Testis (tissue), 5 donors: Measurements from ENCODE around the gene LIMK2. TPM values are rescaled to one million over a fixed set of nuclear protein-coding genes. Genes with fewer than 3 reads are reported as not detected.
"Not testable (repeated sequence)": the region's sequence is repeated elsewhere in the genome, so short reads cannot be mapped to it uniquely, and the experiment has no call there.

Source experiments
- DNase-seq: peaks from one replicate; pipeline ENCODE4 v3.0.0-alpha.2; 2019
- H3K27ac ChIP-seq, 2 donors: fragments of 200-600 bp; sonication (generic); one replicate each; pipeline ENCODE4 v1.5.1; 2019
- H3K27me3 ChIP-seq: fragments of 200-600 bp; sonication (generic); one replicate; pipeline ENCODE4 v1.5.1; 2019
- H3K36me3 ChIP-seq: fragments of 200-600 bp; sonication (generic); one replicate; pipeline ENCODE4 v1.5.1; 2017; ENCODE audit warnings: low read depth; ENCODE audit errors: missing control alignments
- H3K4me1 ChIP-seq: fragments of 200-600 bp; sonication (generic); one replicate; pipeline ENCODE4 v1.5.1; 2019
- H3K4me3 ChIP-seq, 2 donors: fragments of 200-600 bp; sonication (generic); one replicate each; pipeline ENCODE4 v1.5.1; 2017 to 2019
- H3K9me3 ChIP-seq: fragments of 200-600 bp; sonication (generic); one replicate; pipeline ENCODE4 v1.5.1; 2017
- CTCF ChIP-seq, 3 experiments: fragments of 450-650 bp in 2 of 3; fragments of 200-600 bp in 1 of 3; sonication (generic) in 1 of 3; IDR thresholded peaks; one replicate each; pipeline ENCODE4 v1.5.1; 2016 to 2019; ENCODE audit warnings: antibody characterized with exemption in 3 of 3, mild to moderate bottlenecking in 2 of 3, moderate library complexity in 1 of 3
- POLR2A ChIP-seq: fragments of 450-650 bp; IDR thresholded peaks from one replicate; pipeline ENCODE4 v1.6.1; 2017; ENCODE audit warnings: antibody characterized with exemption, mild to moderate bottlenecking, moderate library complexity
- WGBS, 2 donors: methylation state at CpG; one replicate each; pipeline ENCODE4 v1.1.5; 2018; 5-methylcytosine and 5-hydroxymethylcytosine counted together
- intact Hi-C: fragments of 100-400 bp; cut with DNase I; formaldehyde crosslinking; loops from one replicate; pipeline ENCODE4 v1.15.1; 2023; ENCODE audit warnings: low total_unique reads
- long read RNA-seq, 2 donors: transcript quantifications; one replicate each; lab custom pipeline, GENCODE V29; 2026
- polyA plus RNA-seq: library from polyadenylated mRNA; stranded (reverse); fragments of 350-450 nt; fragmentation: Illumina TruSeq; extraction: RNeasy Lipid Tissue Mini Kit (QIAGEN cat#74804); gene quantifications from one replicate; pipeline ENCODE4 v1.2.3, GENCODE V29; 2014; ENCODE audit warnings: low read depth, low replicate concordance; ENCODE audit not compliant: insufficient read depth
- total RNA-seq, 2 donors: library from RNA; depleted of rRNA; stranded (reverse); fragments of >200 nt; gene quantifications; one replicate each; pipeline ENCODE4 v1.2.3, GENCODE V29; 2016

The LIMK2 gene
- total RNA-seq: 100 to 1,000 TPM in 1 of 2 donors, 10 to 100 TPM in 1; 94.0 to 101 TPM
- 51.7 TPM for polyA plus RNA-seq
- long read RNA-seq, donor 1, partial matches to known transcripts: 0 of 4 reads
- long read RNA-seq, donor 1, other reads (novel, unspliced or antisense): 0 of 4 reads
- long read RNA-seq, donor 2, partial matches to known transcripts: 26 of 28 reads
- long read RNA-seq, donor 2, other reads (novel, unspliced or antisense): 0 of 28 reads

GRCh38 chr22:31211862-31212730 is at the start of gene LIMK2:
TSS of gene LIMK2 (plus strand) at chr22:31212298. CDS start at chr22:31212409, 111 bp downstream.
- H3K27ac ChIP-seq: peak within 1 kb of the TSS; percentile 61 to 84
- H3K27me3 ChIP-seq: no peaks in the 10 kb centered on the region
- H3K4me3 ChIP-seq: peak within 1 kb of the TSS; percentile 77 to 95
- H3K9me3 ChIP-seq: no peaks in the 10 kb centered on the region
- intact Hi-C loops: no loop called here
- peak; percentile 70 to 77 (median 74) for TF ChIP-seq CTCF (IDR thresholded peaks at IDR 0.05)
- no peak for TF ChIP-seq POLR2A
- H3K36me3 ChIP-seq: no peaks in the 10 kb centered on the region
- WGBS, 2 donors: 0% methylated on average over 6 to 46 of the region's 64 CpGs
- H3K4me1 ChIP-seq: peaks cover 13% of the 10 kb centered on the region
- DNase-seq: peak; percentile 98

- DNase-seq: no peak
- TF ChIP-seq CTCF (IDR thresholded peaks at IDR 0.05): no peak
- TF ChIP-seq POLR2A: no peak
- intact Hi-C loops: no loop called here
- 84 to 96% methylated on average over 4 of the region's 4 CpGs for WGBS, 2 donors
- Histone ChIP-seq H3K4me1 (peaks cover 12% of the 10 kb centered on the region), H3K9me3 (no peaks in the 10 kb centered on the region), H3K4me3 (no peak overlapping the region), H3K27ac (no peak overlapping the region), H3K27me3 (no peaks in the 10 kb centered on the region), H3K36me3 (no peaks in the 10 kb centered on the region)
Measured at GRCh38 chr22:31170971-31171370, 41.1 kb upstream of the LIMK2 start.

- intact Hi-C loops, DNase-seq: not testable (repeated sequence)
- H3K4me1 ChIP-seq: peaks cover 12% of the 10 kb centered on the region
Measured at GRCh38 chr22:31171734-31172133, 40.4 kb upstream of the LIMK2 start.

GRCh38 chr22:31173386-31174145 is 38.5 kb upstream of the LIMK2 start:
- intact Hi-C loops: no loop called here
- no peaks in the 10 kb centered on the region for H3K36me3 ChIP-seq
- peaks cover 4% of the 10 kb centered on the region for H3K4me1 ChIP-seq
- no peaks in the 10 kb centered on the region for H3K27me3 ChIP-seq
- H3K9me3 ChIP-seq: no peaks in the 10 kb centered on the region
- H3K4me3 ChIP-seq: no peak overlapping the region
- no peak for DNase-seq
- H3K27ac ChIP-seq: no peak overlapping the region
- WGBS, 2 donors: 69 to 72% methylated on average over 5 of the region's 5 CpGs
- TF ChIP-seq CTCF (IDR thresholded peaks at IDR 0.05) (no peak), POLR2A (no peak)

More at GRCh38 chr22:31171734-31172133, 40.4 kb upstream of the LIMK2 start:
- H3K9me3 ChIP-seq, H3K4me3 ChIP-seq, H3K27ac ChIP-seq, H3K36me3 ChIP-seq, H3K27me3 ChIP-seq: not testable (repeated sequence)
- WGBS, 2 donors: 87 to 93% methylated on average over 9 of the region's 9 CpGs

GRCh38 chr22:31176923-31177322 is 35.2 kb upstream of the LIMK2 start:
- no peaks in the 10 kb centered on the region for H3K4me1 ChIP-seq
- H3K4me3 ChIP-seq: no peak overlapping the region
- 89 to 93% methylated on average over 1 of the region's 1 CpG for WGBS, 2 donors
- H3K27ac ChIP-seq: no peak overlapping the region
- intact Hi-C loops: no loop called here
- H3K36me3 ChIP-seq: no peaks in the 10 kb centered on the region
- H3K27me3 ChIP-seq: no peaks in the 10 kb centered on the region
- H3K9me3 ChIP-seq: no peaks in the 10 kb centered on the region
- DNase-seq: no peak
- no peak for TF ChIP-seq CTCF (IDR thresholded peaks at IDR 0.05)
- TF ChIP-seq POLR2A: no peak
